Hypothalamus (tissue), 51 donors: Measurements from ENCODE around the gene ADIG.
A peak's percentile ranks its signal among the peaks of the same experiment; 100 is the strongest.

Source experiments
- DNase-seq, 51 donors: peaks; one replicate each; lab custom pipeline; 2025; lab: John Stamatoyannopoulos, UW

Gene ADIG

GRCh38 chr20:38628580-38629470, 47.8 kb downstream of the ADIG start:
- DNase-seq = no peak

- DNase-seq = no peak
These were observed 49.0 kb downstream of the ADIG start for GRCh38 chr20:38629979-38630378.

GRCh38 chr20:38630727-38631126, 49.7 kb downstream of the ADIG start:
- no peak for DNase-seq

GRCh38 chr20:38631155-38632022, 50.4 kb downstream of the ADIG start:
- no peak for DNase-seq

- DNase-seq = peak in 18 of 51 donors; percentile 1 to 38 (median 5)
These were observed 52.6 kb downstream of the ADIG start for GRCh38 chr20:38633577-38634093.

- no peak for DNase-seq
These were observed 54.8 kb downstream of the ADIG start for GRCh38 chr20:38635721-38636288.
